Neutrophil (primary cell): Measurements from ENCODE around the gene WNT3.

Experiments used
- H3K27ac ChIP-seq: fragments of 200-600 bp; sonication (generic); 2 replicates; pipeline ENCODE4 v1.5.1; 2016; ENCODE audit warnings: mild to moderate bottlenecking, moderate library complexity
- H3K27me3 ChIP-seq: fragments of 200-600 bp; sonication (generic); 2 replicates; pipeline ENCODE4 v1.6.0; 2016; ENCODE audit warnings: mild to moderate bottlenecking
- H3K36me3 ChIP-seq: fragments of 200-600 bp; sonication (generic); 2 replicates; pipeline ENCODE4 v1.5.1; 2017
- H3K4me1 ChIP-seq, 2 experiments: fragments of 200-600 bp in 1 of 2; sonication (generic) in 1 of 2; 1 replicate in 1 of 2; 2 replicates in 1 of 2; pipeline versions ENCODE4 v1.5.1 to v1.6.1; 2013 to 2016; ENCODE audit warnings: low read depth in 1 of 2, low read length in 1 of 2, mild to moderate bottlenecking in 1 of 2, moderate library complexity in 1 of 2; ENCODE audit not compliant: control insufficient read depth in 1 of 2, insufficient read depth in 1 of 2
- H3K4me3 ChIP-seq, 2 experiments: fragments of 200-600 bp in 1 of 2; sonication (generic) in 1 of 2; 1 replicate in 1 of 2; 2 replicates in 1 of 2; pipeline ENCODE4 v1.5.1; 2013 to 2016; ENCODE audit warnings: low read depth in 1 of 2, low read length in 1 of 2, mild to moderate bottlenecking in 1 of 2, moderate library complexity in 1 of 2
- H3K9me3 ChIP-seq: fragments of 200-600 bp; sonication (generic); 2 replicates; pipeline ENCODE4 v1.5.1; 2016
- CTCF ChIP-seq: fragments of 200-600 bp; sonication (generic); IDR thresholded peaks from 2 replicates; pipeline ENCODE4 v1.5.1; 2016; ENCODE audit warnings: antibody characterized with exemption

WNT3 gene

DNA sequence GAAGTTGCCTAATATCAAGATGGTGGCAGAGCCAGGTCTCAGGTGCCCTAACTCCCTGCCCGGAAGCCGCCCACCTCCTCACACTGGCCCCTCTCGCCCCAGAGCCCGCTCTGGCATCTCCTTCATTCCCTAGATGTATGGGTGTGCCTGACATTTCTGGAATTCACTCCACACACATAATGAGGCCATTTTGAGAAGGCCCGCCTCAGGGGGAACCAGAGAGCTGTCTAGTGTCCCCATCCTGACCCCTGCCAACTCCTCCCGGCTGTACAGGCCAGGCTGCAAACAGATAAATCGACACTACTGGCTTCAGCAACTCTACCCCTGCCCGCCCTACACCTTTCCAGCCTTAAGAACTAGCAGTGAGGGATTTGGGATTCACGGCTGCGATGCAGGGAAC, 7.7 kb downstream of the WNT3 start:
- TF ChIP-seq CTCF = no peak
- peaks cover 57% of the 10 kb centered on the region for H3K27me3 ChIP-seq
- H3K36me3 ChIP-seq = no peaks in the 10 kb centered on the region
- no peak overlapping the region for H3K27ac ChIP-seq
- no peak overlapping the region for H3K4me3 ChIP-seq
- no peaks in the 10 kb centered on the region for H3K9me3 ChIP-seq
- H3K4me1 ChIP-seq = no peaks in the 10 kb centered on the region

GRCh38 chr17:46809110-46809571, 9.4 kb downstream of the WNT3 start:
- Histone ChIP-seq H3K4me3 (no peak overlapping the region), H3K36me3 (no peaks in the 10 kb centered on the region), H3K27ac (no peak overlapping the region), H3K27me3 (peaks cover 40% of the 10 kb centered on the region), H3K9me3 (no peaks in the 10 kb centered on the region), H3K4me1 (no peaks in the 10 kb centered on the region)
- no peak for TF ChIP-seq CTCF

DNA sequence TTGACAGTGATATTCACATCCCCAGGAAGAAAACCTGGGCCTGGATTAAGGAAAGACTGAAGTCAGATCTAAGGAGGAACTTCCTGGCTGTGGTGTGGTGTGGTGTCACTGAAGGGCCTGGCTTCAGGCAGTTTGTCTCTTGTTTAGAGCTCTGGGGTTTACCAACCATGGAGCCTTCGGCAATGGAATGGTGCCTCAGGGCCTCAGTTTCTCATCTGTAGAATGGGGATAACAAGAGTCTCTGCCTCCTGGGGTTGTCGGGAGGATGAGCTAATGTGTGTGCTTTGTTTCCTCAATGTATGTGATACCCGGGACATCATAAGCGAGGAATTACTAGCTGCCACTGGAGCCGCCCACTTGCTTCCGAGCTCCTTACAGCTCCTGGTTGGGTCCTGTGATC, 12.7 kb downstream of the WNT3 start:
- Histone ChIP-seq H3K27me3 (peaks cover 16% of the 10 kb centered on the region), H3K4me1 (no peaks in the 10 kb centered on the region), H3K9me3 (no peaks in the 10 kb centered on the region), H3K4me3 (no peak overlapping the region), H3K27ac (no peak overlapping the region), H3K36me3 (no peaks in the 10 kb centered on the region)
- TF ChIP-seq CTCF = no peak

DNA sequence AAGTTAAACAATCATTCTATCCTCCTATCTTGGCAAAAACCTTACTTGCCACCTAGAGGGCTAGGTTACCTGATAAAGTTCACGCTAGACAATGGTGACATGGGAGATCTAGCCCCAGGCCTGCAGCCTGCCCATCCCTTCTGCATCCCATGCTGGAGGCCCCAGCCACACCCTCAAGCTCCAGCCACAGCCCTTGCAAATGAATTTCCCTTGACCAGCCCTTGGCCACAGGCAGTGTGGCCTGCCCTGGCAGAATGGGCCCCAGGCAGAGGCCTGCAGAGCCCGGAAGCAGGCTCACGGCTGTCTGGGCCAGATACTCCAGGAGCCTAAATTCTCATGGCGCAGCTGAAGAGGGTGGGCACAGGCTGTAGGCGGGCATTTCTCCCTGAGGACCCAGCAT, 14.9 kb downstream of the WNT3 start:
- Histone ChIP-seq H3K9me3 (no peaks in the 10 kb centered on the region), H3K4me3 (no peak overlapping the region), H3K4me1 (no peaks in the 10 kb centered on the region), H3K27ac (no peak overlapping the region), H3K36me3 (no peaks in the 10 kb centered on the region), H3K27me3 (peaks cover 16% of the 10 kb centered on the region)
- TF ChIP-seq CTCF = no peak

DNA sequence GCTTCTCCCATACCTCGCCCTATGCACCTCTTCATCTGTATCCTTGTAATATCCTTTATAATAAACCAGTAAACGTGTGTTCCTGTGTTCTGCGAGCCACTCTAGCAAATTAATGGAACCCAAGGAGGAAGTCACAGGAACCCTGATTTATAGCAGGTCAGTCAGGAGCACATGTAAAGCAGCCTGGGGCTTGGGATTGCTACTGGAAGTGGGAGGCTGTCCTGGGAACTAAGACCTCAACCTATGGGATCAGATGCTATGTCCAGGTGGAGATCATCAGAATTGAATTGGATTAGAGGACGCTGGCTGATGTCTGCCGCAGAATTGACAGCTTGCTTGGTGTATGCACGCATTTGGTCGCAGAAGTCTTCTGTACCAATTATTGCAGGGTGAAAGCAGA, 15.7 kb downstream of the WNT3 start:
- Histone ChIP-seq H3K27ac (no peak overlapping the region), H3K9me3 (no peaks in the 10 kb centered on the region), H3K4me3 (no peak overlapping the region), H3K27me3 (peaks cover 12% of the 10 kb centered on the region), H3K4me1 (no peaks in the 10 kb centered on the region), H3K36me3 (no peaks in the 10 kb centered on the region)
- no peak for TF ChIP-seq CTCF

- Histone ChIP-seq H3K27me3 (peaks cover 24% of the 10 kb centered on the region), H3K27ac (no peak overlapping the region), H3K9me3 (no peaks in the 10 kb centered on the region), H3K36me3 (no peaks in the 10 kb centered on the region), H3K4me3 (no peak overlapping the region), H3K4me1 (no peaks in the 10 kb centered on the region)
- TF ChIP-seq CTCF = no peak
These were observed 17.9 kb downstream of the WNT3 start for GRCh38 chr17:46800573-46800972.
